ENCODE measurements around the gene AQP2.

Gene AQP2

DNA sequence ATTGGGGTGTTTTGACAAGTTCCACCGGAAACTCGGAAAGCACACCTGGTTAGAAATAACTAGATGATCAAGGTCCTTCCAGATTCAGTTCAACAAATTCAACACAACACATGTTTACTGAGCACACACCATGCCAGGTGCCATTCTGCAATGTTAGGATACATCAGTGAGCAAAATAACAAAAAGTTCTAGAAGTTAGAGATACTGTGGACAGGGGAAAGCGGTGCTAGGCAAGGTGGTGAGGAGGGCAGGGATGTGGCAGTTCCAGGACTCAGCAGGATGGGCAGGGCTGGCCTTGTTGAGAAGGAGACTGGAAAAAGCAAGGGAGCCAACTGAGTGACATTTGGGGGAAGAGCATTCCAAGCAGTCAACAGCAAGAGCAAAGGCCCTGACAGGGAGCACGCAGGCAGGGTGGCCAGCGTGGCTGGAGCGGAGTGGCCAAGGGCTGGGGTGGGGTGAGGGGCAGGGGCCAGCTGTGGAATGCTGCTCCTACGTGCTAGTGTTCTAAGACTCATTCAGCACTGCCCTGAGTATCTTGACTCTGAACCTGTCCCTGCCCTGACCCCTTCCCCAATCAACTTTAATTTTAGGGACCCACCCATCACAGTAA, 27.4 kb upstream of the AQP2 start:
- H3K4me1 ChIP-seq (ENCODE audit: control insufficient read depth, low read length): no peaks in the 10 kb centered on the region
- no peaks in the 10 kb centered on the region for H3F3A ChIP-seq (ENCODE audit: control insufficient read depth, insufficient read depth)
- H3K9me3 ChIP-seq (ENCODE audit: control insufficient read depth, insufficient read depth, low read length): no peaks in the 10 kb centered on the region

DNA sequence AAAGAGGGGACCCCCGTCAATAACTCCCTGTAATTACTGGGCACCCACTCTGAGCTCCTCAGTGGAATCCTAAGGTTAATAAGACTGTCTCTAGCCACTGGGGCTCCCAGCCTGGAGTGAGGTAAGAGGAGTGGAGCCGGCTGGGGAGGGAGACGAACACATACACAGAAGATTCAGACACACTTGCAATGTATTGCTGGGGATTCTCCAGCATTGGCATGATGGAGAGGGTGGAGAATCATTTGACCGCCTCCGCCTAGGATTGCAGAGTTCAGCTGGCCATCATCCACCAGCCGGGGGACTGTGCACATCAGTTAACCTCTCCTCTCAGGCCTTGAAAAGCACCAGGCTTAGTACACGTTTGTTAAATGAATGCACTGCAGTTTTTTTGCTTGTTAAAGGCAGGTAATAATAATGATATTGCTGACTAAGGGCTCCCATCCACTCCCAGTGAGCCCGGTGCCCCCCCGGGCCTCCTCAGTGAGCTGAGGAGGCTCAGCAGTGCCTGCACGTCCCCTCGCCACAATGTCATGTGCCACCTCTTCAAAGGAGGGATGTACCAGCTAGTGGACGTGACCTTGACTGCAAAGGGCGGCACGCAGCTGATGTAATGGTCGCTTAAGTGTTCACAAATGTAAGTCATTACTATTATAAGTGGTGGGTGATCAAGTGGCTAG, 26.5 kb upstream of the AQP2 start:
- Histone ChIP-seq H3K9me3 (ENCODE audit: control insufficient read depth, insufficient read depth, low read length) (no peaks in the 10 kb centered on the region), H4K20me1 (ENCODE audit: control insufficient read depth, insufficient read depth, low read depth, low read length) (no peaks in the 10 kb centered on the region), H3F3A (ENCODE audit: control insufficient read depth, insufficient read depth) (no peaks in the 10 kb centered on the region), H3K79me2 (ENCODE audit: control insufficient read depth, low read length) (no peaks in the 10 kb centered on the region), H3K4me1 (ENCODE audit: control insufficient read depth, low read length) (no peaks in the 10 kb centered on the region), H3K27me3 (ENCODE audit: control insufficient read depth, low read length) (peaks cover 7% of the 10 kb centered on the region), H3K4me3 (ENCODE audit: low read length) (no peak overlapping the region), H3K9me2 (replicated peaks; ENCODE audit: control insufficient read depth, low read length) (no peaks in the 10 kb centered on the region), H3K4me2 (ENCODE audit: low read length) (no peak overlapping the region), H3K36me3 (ENCODE audit: control insufficient read depth, low read length) (no peaks in the 10 kb centered on the region), H3K27ac (ENCODE audit: low read depth, low read length) (no peak overlapping the region)
- no peak for TF ChIP-seq EZH2phosphoT487 (IDR thresholded peaks at IDR 0.05; ENCODE audit: borderline replicate concordance, low read length)
- TF ChIP-seq, protein P1, sequence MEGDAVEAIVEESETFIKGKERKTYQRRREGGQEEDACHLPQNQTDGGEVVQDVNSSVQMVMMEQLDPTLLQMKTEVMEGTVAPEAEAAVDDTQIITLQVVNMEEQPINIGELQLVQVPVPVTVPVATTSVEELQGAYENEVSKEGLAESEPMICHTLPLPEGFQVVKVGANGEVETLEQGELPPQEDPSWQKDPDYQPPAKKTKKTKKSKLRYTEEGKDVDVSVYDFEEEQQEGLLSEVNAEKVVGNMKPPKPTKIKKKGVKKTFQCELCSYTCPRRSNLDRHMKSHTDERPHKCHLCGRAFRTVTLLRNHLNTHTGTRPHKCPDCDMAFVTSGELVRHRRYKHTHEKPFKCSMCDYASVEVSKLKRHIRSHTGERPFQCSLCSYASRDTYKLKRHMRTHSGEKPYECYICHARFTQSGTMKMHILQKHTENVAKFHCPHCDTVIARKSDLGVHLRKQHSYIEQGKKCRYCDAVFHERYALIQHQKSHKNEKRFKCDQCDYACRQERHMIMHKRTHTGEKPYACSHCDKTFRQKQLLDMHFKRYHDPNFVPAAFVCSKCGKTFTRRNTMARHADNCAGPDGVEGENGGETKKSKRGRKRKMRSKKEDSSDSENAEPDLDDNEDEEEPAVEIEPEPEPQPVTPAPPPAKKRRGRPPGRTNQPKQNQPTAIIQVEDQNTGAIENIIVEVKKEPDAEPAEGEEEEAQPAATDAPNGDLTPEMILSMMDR (IDR thresholded peaks at IDR 0.05; ENCODE audit: low read depth, low read length, poor library complexity, severe bottlenecking): no peak

More for the DNA sequence above, 27.4 kb upstream of the AQP2 start:
- Histone ChIP-seq H3K27me3 (ENCODE audit: control insufficient read depth, low read length) (peaks cover 10% of the 10 kb centered on the region), H3K79me2 (ENCODE audit: control insufficient read depth, low read length) (no peaks in the 10 kb centered on the region), H4K20me1 (ENCODE audit: control insufficient read depth, insufficient read depth, low read depth, low read length) (no peaks in the 10 kb centered on the region), H3K9me2 (replicated peaks; ENCODE audit: control insufficient read depth, low read length) (no peaks in the 10 kb centered on the region), H3K4me3 (ENCODE audit: low read length) (no peak overlapping the region), H3K27ac (ENCODE audit: low read depth, low read length) (no peak overlapping the region), H3K36me3 (ENCODE audit: control insufficient read depth, low read length) (no peaks in the 10 kb centered on the region), H3K4me2 (ENCODE audit: low read length) (no peak overlapping the region)
- TF ChIP-seq, protein P1 (IDR thresholded peaks at IDR 0.05; ENCODE audit: low read depth, low read length, poor library complexity, severe bottlenecking): no peak
- no peak for TF ChIP-seq EZH2phosphoT487 (IDR thresholded peaks at IDR 0.05; ENCODE audit: borderline replicate concordance, low read length)

- H3K9me2 ChIP-seq (replicated peaks; ENCODE audit: control insufficient read depth, low read length): no peaks in the 10 kb centered on the region
- H4K20me1 ChIP-seq (ENCODE audit: control insufficient read depth, insufficient read depth, low read depth, low read length): no peaks in the 10 kb centered on the region
- no peaks in the 10 kb centered on the region for H3K9me3 ChIP-seq (ENCODE audit: control insufficient read depth, insufficient read depth, low read length)
- H3K36me3 ChIP-seq (ENCODE audit: control insufficient read depth, low read length): no peaks in the 10 kb centered on the region
- no peaks in the 10 kb centered on the region for H3F3A ChIP-seq (ENCODE audit: control insufficient read depth, insufficient read depth)
- no peak overlapping the region for H3K4me2 ChIP-seq (ENCODE audit: low read length)
- no peak overlapping the region for H3K27ac ChIP-seq (ENCODE audit: low read depth, low read length)
- TF ChIP-seq, protein P1 (IDR thresholded peaks at IDR 0.05; ENCODE audit: low read depth, low read length, poor library complexity, severe bottlenecking): no peak
- TF ChIP-seq EZH2phosphoT487 (IDR thresholded peaks at IDR 0.05; ENCODE audit: borderline replicate concordance, low read length): no peak
- H3K4me1 ChIP-seq (ENCODE audit: control insufficient read depth, low read length): no peaks in the 10 kb centered on the region
- H3K79me2 ChIP-seq (ENCODE audit: control insufficient read depth, low read length): no peaks in the 10 kb centered on the region
- H3K27me3 ChIP-seq (ENCODE audit: control insufficient read depth, low read length): peaks cover 11% of the 10 kb centered on the region
- H3K4me3 ChIP-seq (ENCODE audit: low read length): no peak overlapping the region
Observed at GRCh38 chr12:49924628-49925246, 25.8 kb upstream of the AQP2 start.
